ENCODE results near the gene PAM.

Gene PAM

DNA sequence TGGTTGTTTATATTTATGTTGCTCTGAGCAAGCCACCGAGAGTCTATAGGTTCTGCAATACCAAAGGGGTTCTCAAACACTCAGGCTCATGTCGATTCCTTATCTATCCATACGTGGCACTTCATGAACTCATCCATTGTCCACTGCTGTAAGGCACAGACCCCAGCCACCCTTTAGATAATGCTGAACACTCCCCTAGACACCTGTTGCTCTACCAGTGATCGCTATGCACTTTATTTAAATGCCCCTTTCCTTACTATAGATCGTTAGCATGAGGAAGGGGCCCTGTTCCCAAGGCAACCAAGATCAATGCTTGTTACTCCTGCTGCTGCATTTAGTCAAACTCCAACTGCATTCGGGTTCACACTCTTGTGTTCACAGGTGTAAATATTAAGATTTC, 171.9 kb downstream of the PAM start:
- no peak overlapping the region for H3K4me3 ChIP-seq (ENCODE audit: low read depth, low read length)

DNA sequence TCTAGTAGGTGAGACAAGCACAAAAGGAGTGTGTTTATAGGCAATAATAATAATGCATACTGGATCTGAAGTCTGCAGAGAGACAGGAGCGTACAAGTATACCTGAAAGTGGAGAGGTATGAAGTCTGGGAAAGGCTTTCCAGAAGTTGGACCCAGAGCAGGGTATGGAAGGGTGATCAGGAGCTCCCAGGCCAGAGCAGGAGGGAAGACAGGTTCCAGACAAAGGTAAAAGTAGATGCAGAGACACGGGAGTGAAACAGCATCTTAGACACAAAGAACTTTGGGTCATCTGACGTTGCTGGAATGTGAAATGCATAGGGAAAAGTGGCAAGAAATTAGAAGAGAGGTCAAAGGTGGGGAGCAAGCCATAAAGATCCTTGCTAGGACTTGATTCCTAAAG, 175.1 kb downstream of the PAM start:
- H3K4me3 ChIP-seq (ENCODE audit: low read depth, low read length), result no peak overlapping the region

- H3K4me3 ChIP-seq (ENCODE audit: low read depth, low read length), result no peak overlapping the region
These were observed 176.1 kb downstream of the PAM start for GRCh38 chr5:102931085-102931725.

GRCh38 chr5:102932781-102933180, 177.7 kb downstream of the PAM start:
- no peak overlapping the region for H3K4me3 ChIP-seq (ENCODE audit: low read depth, low read length)

GRCh38 chr5:102933316-102933715, 178.2 kb downstream of the PAM start:
- H3K4me3 ChIP-seq (ENCODE audit: low read depth, low read length), result no peak overlapping the region

DNA sequence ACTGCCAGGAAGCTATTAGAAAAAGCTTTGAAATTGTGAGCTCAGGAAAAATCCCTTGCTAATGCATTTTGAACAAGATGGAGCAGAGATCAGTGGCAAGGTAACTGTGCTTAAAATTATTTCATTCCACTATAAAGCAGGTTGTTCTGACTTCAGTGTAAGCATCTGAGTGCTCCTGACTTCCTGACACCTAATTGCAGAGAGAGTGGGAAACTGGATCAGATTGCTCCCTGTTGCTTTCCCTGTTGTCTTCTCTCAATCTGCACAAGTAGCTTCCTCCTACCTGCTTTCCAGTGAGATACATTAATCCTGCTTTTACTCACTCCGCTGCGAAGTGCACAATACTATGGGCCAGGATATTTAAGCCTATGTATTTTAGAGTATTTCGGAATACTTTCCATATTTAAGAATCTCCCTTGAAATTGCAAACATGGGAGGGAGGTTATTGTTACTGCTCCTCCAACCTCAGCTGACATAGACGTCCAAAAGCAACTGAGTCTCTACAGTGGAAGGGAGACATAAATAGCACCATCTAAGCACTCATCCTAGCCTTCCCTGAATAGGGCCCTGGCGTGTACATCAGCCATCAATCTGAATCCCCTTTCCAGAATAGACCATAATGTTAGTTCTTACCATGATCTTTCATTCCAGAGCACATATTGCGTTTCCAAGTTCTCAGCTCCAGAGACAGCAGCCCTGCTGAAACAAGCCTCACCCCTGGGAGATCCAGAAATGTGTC, 178.8 kb downstream of the PAM start:
- no peak overlapping the region for H3K4me3 ChIP-seq (ENCODE audit: low read depth, low read length)

- no peak overlapping the region for H3K4me3 ChIP-seq (ENCODE audit: low read depth, low read length)
These were observed 182.8 kb downstream of the PAM start for GRCh38 chr5:102937894-102938293.

- H3K4me3 ChIP-seq (ENCODE audit: low read depth, low read length), result no peak overlapping the region
These were observed 186.0 kb downstream of the PAM start for GRCh38 chr5:102941111-102941510.

DNA sequence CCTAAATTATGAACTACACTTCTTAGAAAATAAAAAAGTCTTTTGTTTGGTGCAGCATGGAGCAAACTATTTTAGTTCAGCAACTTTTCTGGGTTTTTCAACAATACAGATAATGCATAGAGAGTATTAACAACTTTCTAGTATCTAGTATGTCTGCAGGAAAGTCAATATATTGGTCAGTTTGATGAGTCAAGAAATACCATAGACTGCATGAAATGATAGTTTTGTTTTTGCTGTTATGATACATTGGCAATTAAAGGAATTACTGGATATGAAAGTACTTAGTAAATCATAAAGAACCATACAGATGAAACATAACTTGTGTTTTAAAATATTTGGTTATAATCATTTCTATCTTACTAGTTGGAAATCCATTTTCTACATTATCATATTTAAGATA, 191.3 kb downstream of the PAM start:
- no peak overlapping the region for H3K4me3 ChIP-seq (ENCODE audit: low read depth, low read length)

DNA sequence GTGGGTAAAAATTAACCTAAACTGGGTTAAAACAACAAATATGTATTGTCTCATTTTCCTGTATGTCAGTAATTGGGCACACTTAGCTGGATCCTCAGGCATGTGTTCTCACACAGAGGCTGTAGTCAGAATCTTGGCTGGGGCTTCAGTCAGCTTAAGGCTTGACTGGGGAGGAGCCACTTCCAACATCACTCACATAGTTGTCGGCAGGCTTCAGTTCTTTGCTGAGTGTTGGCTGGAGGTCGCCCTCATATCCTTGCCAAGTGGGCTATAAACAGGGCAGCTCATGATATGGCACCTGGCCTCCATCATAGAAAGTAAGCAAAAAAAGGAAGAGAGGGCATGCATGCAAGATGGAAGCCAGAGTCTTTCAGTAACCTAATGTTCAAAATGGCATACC, 191.9 kb downstream of the PAM start:
- H3K4me3 ChIP-seq (ENCODE audit: low read depth, low read length), result no peak overlapping the region

- no peak overlapping the region for H3K4me3 ChIP-seq (ENCODE audit: low read depth, low read length)
These were observed 200.4 kb downstream of the PAM start for GRCh38 chr5:102955488-102955887.

DNA sequence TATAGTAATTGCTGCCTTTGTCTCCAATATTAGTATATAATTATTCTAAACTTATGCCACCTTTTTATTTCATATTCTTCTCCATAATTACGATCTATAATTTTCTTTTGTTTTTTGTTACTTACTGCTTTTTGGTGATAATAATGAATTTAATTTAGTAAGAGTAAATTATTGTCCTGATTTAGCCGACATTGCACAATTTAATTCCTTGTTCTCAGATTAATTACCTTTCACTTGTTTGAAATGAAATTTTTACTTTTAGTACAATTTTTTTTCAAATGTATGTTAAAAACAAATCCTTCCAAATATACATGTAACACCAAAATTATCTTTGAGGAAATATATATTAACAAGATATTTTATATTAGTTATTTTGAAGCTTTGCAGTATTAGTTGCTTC, 201.5 kb downstream of the PAM start:
- no peak overlapping the region for H3K4me3 ChIP-seq (ENCODE audit: low read depth, low read length)

DNA sequence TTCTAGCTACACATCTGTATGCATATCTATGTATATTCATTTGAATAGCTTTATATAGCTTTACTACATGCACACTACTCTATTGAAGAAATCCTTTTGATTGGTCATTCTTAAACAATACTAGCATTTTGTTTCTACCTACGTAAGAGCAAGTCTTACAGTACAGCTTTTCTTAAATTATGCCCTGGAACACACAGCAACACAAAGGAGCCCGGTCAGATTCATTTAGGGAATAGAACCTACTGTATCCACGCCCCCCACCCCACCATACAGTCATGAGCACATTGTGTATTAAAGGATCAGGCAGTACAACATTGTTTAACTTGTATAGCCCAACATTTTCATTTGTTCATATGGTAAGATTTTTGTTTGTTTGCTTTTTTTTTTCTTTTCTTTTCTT, 202.0 kb downstream of the PAM start:
- H3K4me3 ChIP-seq (ENCODE audit: low read depth, low read length), result no peak overlapping the region

DNA sequence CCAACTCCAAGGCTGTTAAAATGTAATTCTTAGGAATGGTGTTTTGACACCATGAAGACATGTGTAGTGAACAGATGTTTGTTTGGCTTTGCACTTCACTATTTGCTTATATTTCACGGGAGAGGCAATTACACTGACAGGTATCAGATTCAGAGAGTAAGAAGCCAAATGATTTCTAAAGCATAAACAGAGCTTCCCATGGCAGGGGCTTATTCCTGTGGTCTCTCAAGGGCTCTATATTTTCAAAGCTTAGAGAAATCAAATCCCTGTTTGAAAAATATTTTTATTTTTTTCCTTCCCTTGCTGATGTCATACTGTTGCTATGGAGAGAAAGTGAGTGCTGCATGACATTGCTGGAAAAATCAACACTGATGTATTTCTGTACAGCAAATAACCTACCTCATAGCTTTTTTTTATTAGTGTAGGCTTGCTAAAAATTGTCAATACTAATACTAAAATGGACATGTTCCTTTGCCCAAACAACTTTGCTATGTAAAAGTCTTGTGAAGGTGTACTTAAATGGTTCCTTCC, 203.4 kb downstream of the PAM start:
- H3K4me3 ChIP-seq (ENCODE audit: low read depth, low read length), result no peak overlapping the region

- H3K4me3 ChIP-seq (ENCODE audit: low read depth, low read length), result no peak overlapping the region
These were observed 203.9 kb downstream of the PAM start for GRCh38 chr5:102959055-102959454.

- H3K4me3 ChIP-seq (ENCODE audit: low read depth, low read length), result no peak overlapping the region
These were observed 206.6 kb downstream of the PAM start for GRCh38 chr5:102961671-102962070.

DNA sequence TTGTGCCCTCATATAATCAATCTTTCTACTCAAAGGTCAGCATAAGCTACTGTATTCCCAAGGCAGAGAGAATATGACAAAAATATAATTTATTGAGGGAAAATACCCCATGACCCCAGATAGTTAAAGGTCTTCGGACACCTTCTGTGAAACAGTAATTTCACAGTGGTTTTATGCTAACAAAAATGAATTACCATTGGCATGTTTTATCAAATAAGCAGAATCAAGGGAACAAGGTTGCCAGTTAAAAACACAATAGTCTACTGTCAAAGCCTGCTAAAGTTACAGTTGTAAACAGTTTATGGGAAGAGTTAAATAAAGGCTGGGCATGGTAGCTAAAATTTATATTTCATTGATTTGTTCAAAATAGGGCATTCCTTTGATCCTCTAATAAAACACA, 210.5 kb downstream of the PAM start:
- no peak overlapping the region for H3K4me3 ChIP-seq (ENCODE audit: low read depth, low read length)

DNA sequence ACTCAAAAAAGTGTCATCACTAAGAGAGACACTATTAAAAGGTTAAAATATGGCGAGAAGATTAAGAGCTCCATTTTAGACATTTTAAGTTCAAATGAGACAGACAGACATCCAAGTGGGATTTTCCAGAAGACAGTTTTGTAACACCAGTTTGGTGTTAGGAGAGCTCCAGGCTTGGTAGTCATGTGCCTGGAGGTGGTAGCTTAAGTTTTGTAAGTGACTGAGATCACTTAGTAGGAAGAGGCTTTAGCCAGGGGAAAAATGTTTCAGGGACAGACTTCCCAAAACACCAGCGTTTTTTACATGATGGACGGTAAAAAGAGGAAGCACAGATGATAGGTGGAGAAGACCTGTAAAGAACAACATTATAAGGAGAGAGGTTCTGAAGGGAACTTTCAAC, 214.5 kb downstream of the PAM start:
- no peak overlapping the region for H3K4me3 ChIP-seq (ENCODE audit: low read depth, low read length)

- H3K4me3 ChIP-seq (ENCODE audit: low read depth, low read length), result no peak overlapping the region
These were observed 216.7 kb downstream of the PAM start for GRCh38 chr5:102971676-102972293.

DNA sequence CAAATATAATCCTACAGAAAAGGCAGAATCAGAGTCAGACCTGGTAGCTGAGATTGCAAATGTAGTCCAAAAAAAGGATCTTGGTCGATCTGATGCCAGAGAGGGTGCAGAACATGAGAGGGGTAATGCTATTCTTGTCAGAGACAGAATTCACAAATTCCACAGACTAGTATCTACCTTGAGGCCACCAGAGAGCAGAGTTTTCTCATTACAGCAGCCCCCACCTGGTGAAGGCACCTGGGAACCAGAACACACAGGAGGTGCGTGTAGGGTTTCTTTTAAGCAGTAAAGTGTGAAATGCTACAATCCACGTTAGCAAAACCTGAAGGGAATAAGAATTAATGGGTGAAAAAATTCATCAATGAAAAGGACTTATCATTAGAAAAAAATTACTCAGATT, 219.1 kb downstream of the PAM start:
- no peak overlapping the region for H3K4me3 ChIP-seq (ENCODE audit: low read depth, low read length)

DNA sequence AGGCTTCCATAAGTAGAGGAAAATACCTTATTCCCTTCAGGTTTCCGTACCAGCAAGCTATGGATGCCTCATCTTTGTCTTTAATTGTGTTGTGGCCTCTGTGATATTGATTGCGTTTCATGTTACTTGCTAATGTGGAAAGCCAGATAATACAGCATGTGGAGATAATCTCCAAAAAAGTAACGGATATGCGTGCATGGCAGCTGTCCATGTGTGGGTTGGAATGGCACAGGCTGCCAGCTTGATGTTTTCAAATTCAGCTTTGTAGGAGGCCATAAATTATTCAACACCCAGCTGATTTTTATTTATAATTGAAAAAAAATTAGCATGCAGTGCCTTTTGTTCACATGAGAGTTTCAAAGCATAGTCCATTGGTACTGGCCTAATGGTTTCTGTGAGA, 219.9 kb downstream of the PAM start:
- H3K4me3 ChIP-seq (ENCODE audit: low read depth, low read length), result no peak overlapping the region
